OCI-M2 (cell line): ENCODE data around the gene ERF.
A peak's percentile ranks its signal among the peaks of the same experiment; 100 is the strongest.
"Not testable (repeated sequence)": the region's sequence is repeated elsewhere in the genome, so short reads cannot be mapped to it uniquely, and the experiment has no call there.

Experiments
- DNase-seq: peaks from one replicate; lab custom pipeline; 2025; ENCODE audit not compliant: unreplicated experiment; lab: John Stamatoyannopoulos, UW

The ERF gene

GRCh38 chr19:42275517-42275916 is 20.6 kb upstream of the ERF start:
- DNase-seq: no peak

- no peak for DNase-seq
Observed at GRCh38 chr19:42275103-42275502, 20.2 kb upstream of the ERF start.

- DNase-seq: no peak
Observed at GRCh38 chr19:42274065-42274682, 19.2 kb upstream of the ERF start.

- DNase-seq: no peak
Observed at GRCh38 chr19:42273407-42274064, 18.6 kb upstream of the ERF start.

GRCh38 chr19:42272989-42273406 is 18.1 kb upstream of the ERF start:
- DNase-seq: no peak

GRCh38 chr19:42272535-42272897 is 17.6 kb upstream of the ERF start:
- DNase-seq: no peak

- no peak for DNase-seq
Observed at GRCh38 chr19:42271861-42272534, 17.1 kb upstream of the ERF start.

GRCh38 chr19:42271045-42271419 is 16.1 kb upstream of the ERF start:
- no peak for DNase-seq

- DNase-seq: no peak
Observed at GRCh38 chr19:42270346-42271044, 15.6 kb upstream of the ERF start.

- DNase-seq: no peak
Observed at GRCh38 chr19:42269478-42270345, 14.8 kb upstream of the ERF start.

- peak; percentile 99 for DNase-seq
Observed at GRCh38 chr19:42268704-42269477, 14.0 kb upstream of the ERF start, which contains the start of gene CIC. Gene CIC, plus strand, starts transcription at chr19:42269252. Its CDS starts 2,532 bp downstream, at chr19:42271784.

GRCh38 chr19:42268142-42268703 is 13.3 kb upstream of the ERF start:
- DNase-seq: peak; percentile 99

GRCh38 chr19:42267644-42268141 is 12.8 kb upstream of the ERF start:
- no peak for DNase-seq

GRCh38 chr19:42266928-42267603 is 12.1 kb upstream of the ERF start:
- not testable (repeated sequence) for DNase-seq

- not testable (repeated sequence) for DNase-seq
Observed at GRCh38 chr19:42266105-42266504, 11.2 kb upstream of the ERF start.

- no peak for DNase-seq
Observed at GRCh38 chr19:42261763-42262162, 6.8 kb upstream of the ERF start.

- not testable (repeated sequence) for DNase-seq
Observed at GRCh38 chr19:42257842-42258241, 2.9 kb upstream of the ERF start.

GRCh38 chr19:42255766-42256745 is 1.1 kb upstream of the ERF start:
- DNase-seq: no peak
